ENCODE measurements around the gene RPA1.

RPA1 gene

DNA sequence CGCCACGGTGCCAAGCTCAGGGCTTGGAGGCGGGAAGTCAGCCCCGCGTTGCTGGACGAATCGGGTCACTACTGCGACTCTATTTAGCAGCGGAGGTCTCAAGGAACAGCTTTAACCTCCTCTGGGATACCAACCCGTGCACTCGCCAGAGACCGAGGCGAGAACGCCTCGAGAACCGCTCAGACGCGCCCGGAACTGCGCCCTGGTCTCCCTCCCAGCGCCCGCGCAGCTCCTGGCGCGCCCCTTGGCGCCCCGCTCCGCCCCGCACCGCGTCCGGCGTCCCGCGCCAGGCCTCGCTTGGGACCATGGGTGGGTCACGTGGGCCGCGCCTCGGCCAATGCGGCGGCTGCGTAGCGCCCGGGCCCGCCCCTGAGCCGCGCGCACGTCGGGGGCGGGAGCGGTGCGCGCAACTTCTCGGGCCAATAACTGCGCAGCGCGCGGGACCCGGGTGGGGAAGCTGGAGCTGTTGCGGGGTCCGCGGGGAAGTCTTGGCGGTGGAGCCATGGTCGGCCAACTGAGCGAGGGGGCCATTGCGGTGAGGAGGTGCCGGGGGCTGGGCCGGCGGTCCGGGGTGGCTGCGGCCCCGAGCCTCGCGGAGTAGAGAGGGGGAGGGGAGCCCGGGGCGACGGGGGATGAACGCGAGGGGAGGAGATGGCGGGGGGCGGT lies at the start of gene RPA1, which contains the start of gene SMYD4:
Gene RPA1 (plus strand): TSS at position 414 of the 666 bp plus-strand sequence. CDS start 89 bp downstream, at position 503.
Gene SMYD4 (minus strand): TSS at position 311 of the 666 bp plus-strand sequence. CDS start 1,908 bp downstream, outside the sequence.
- TF ChIP-seq, protein P1, sequence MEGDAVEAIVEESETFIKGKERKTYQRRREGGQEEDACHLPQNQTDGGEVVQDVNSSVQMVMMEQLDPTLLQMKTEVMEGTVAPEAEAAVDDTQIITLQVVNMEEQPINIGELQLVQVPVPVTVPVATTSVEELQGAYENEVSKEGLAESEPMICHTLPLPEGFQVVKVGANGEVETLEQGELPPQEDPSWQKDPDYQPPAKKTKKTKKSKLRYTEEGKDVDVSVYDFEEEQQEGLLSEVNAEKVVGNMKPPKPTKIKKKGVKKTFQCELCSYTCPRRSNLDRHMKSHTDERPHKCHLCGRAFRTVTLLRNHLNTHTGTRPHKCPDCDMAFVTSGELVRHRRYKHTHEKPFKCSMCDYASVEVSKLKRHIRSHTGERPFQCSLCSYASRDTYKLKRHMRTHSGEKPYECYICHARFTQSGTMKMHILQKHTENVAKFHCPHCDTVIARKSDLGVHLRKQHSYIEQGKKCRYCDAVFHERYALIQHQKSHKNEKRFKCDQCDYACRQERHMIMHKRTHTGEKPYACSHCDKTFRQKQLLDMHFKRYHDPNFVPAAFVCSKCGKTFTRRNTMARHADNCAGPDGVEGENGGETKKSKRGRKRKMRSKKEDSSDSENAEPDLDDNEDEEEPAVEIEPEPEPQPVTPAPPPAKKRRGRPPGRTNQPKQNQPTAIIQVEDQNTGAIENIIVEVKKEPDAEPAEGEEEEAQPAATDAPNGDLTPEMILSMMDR (IDR thresholded peaks at IDR 0.05; ENCODE audit: insufficient read depth, low read depth, low read length, missing control alignments) = no peak
- peak within 1 kb of the TSS; percentile 78 for H3K4me3 ChIP-seq (ENCODE audit: low read length)
- peak; percentile 93 for DNase-seq (ENCODE audit: low read depth)

DNA sequence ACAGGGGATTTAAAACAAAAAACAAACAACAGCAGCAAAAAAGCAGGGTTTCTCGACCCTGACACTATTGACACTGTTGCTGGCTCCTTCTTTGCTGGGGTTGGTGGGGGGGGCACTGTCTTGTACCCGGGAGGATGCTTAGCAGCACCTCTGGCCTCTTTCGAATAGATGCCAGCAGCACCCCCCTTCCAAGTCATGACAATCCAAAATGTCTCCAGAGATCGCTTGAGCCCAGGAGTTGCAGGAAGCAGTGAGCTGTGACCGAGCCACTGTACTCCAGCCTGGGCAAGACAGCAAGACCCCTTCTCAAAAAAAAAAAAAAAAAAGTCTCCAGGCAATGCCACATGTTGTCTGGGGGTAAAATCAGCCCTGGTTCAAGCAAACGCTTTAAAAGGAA lies 47.6 kb upstream of the RPA1 start:
- no peak for DNase-seq (ENCODE audit: low read depth)
- TF ChIP-seq, protein P1 (IDR thresholded peaks at IDR 0.05; ENCODE audit: insufficient read depth, low read depth, low read length, missing control alignments) = no peak

DNA sequence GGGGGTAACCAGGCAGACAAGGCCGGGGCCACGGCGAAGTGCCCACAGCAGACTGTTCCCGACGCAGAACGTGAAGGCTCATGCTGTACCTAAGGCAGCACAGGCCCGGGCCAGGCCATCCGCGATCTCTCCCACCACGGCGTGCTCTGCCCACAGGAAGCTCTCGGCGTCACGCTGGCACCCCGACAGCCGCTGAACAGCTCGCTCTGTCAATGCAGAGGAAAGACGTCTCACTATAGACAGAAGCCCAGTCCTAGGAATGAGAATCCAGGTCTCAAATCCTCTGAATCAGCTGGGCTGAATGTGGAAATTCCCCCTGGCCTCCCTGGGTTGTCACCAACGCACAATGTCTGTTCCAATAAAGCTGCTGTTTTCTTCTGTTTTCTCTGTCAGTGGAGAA lies 46.5 kb upstream of the RPA1 start:
- DNase-seq (ENCODE audit: low read depth) = no peak
- H3K4me3 ChIP-seq (ENCODE audit: low read length) = no peak overlapping the region
- TF ChIP-seq, protein P1 (IDR thresholded peaks at IDR 0.05; ENCODE audit: insufficient read depth, low read depth, low read length, missing control alignments) = no peak

More for the DNA sequence above, 47.6 kb upstream of the RPA1 start:
- no peak overlapping the region for H3K4me3 ChIP-seq (ENCODE audit: low read length)

DNA sequence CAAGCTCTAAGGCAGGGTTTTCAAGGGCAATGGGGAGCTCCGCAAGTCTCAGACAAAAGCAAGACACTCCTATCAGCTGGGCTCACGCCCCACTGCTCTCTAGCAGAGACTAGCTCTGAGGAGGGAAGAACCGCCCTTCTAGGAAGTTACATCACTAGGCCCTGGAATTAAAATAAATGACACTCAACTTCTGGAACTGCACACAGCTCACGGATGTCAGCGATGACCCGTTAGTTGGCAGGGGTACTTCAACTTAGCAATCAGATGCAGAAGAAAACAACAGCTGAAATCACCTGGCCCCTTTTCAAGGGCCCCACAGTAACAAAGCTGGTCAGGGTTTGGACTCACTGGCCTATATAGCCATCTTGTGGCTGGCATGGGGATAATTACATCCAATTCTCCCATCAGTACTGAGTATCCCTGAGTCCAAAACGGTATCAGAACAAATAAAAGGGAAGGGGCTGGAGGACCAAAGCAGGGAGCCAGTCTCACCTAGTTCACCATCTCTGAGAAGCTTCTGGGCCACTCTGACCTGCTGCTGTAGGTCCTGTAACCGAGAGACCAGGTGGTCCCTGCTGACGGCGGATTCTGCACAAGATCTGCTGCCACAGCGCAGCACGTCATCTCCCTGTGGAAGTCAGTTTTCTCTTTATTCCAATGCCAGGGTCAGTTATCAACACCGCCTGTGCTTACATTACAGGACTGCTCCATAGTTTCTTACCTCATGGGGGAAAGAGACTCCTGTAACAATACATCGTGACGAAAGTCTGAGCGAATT lies 45.8 kb upstream of the RPA1 start:
- DNase-seq (ENCODE audit: low read depth) = peak; percentile 63
- TF ChIP-seq, protein P1 (IDR thresholded peaks at IDR 0.05; ENCODE audit: insufficient read depth, low read depth, low read length, missing control alignments) = peak; percentile 80

DNA sequence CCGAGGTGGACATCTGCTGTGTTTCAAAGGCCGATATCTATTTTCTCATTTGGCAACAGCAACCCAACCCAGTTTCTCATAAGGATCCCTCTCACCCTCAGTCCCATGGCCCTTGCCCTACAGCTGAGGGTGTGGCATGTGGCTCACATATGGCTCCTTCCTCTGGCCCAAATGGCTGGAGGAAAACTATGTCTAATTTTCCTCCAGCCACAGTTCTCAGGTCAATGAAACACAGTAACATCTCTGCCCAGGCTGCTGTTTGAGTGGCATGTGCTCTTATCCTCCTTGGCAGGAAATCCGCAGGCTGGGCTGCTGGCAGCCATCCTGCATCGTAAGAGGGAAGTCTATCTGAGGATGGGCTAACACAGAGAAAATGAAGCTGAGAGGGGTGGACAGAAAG lies 43.9 kb upstream of the RPA1 start:
- TF ChIP-seq, protein P1 (IDR thresholded peaks at IDR 0.05; ENCODE audit: insufficient read depth, low read depth, low read length, missing control alignments) = no peak
- H3K4me3 ChIP-seq (ENCODE audit: low read length) = no peak overlapping the region
- no peak for DNase-seq (ENCODE audit: low read depth)

More for the DNA sequence above, 45.8 kb upstream of the RPA1 start:
- no peak overlapping the region for H3K4me3 ChIP-seq (ENCODE audit: low read length)

DNA sequence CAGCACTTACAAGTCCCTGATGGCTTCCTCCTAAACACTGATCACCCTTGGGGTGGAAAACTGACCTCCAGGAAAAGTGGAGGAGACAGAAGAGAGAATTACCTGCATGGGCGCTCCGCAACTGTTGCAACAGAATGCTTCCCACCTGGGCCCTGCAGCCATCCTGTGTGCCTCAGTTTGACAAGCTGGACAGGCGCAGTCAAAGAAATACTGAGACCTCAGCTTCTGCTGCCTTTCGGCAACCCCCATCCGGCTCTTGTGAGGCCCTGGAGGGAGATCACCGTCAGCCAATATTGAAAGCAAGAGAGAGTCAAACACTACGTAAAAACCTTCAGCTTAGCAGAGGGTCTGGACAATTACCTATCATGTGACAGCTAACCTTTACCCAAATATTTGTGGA lies 43.1 kb upstream of the RPA1 start:
- TF ChIP-seq, protein P1 (IDR thresholded peaks at IDR 0.05; ENCODE audit: insufficient read depth, low read depth, low read length, missing control alignments) = no peak
- H3K4me3 ChIP-seq (ENCODE audit: low read length) = no peak overlapping the region
- no peak for DNase-seq (ENCODE audit: low read depth)

Measured in epithelial cell of esophagus (primary cell).